Panc1 (cell line): ENCODE results near the gene OPRD1. TPM values are rescaled to one million over a fixed set of nuclear protein-coding genes. Genes with fewer than 3 reads are reported as not detected.

Experiments
- ATAC-seq: fragments of 200-7000 bp; cut with Tn5 transposase; 2 replicates; pipeline ENCODE4 v1.9.1; 2020; ENCODE audit warnings: mild to moderate bottlenecking, moderate library complexity
- BruUV-seq: library from RNA; stranded (reverse); fragments of 400-500 nt; replicated peaks from 2 replicates; lab custom pipeline; 2021; lab: Mats Ljungman, UMichigan
- CTCF ChIA-PET: fragments of 300-600 bp; sonication (Branson Sonifier 250); formaldehyde crosslinking; loops from one replicate; lab custom pipeline; 2022; ENCODE audit warnings: antibody characterized with exemption; lab: Charles Lee
- POLR2A ChIA-PET: fragments of 300-600 bp; sonication (Branson Sonifier 250); formaldehyde crosslinking; loops from one replicate; lab custom pipeline; 2022; ENCODE audit warnings: antibody characterized with exemption; lab: Charles Lee
- DNase-seq: peaks from one replicate; pipeline ENCODE4 v3.0.0-alpha.2; 2010; ENCODE audit warnings: low read depth, low spot score
- H3K27ac ChIP-seq: 2 replicates; pipeline ENCODE4 v1.5.1; 2011; ENCODE audit warnings: mild to moderate bottlenecking, low read length, inconsistent platforms
- H3K27me3 ChIP-seq: fragments of 200-500 bp; sonication (Bioruptor generic); 2 replicates; pipeline ENCODE4 v1.6.0; 2014; ENCODE audit warnings: low read length, inconsistent platforms; ENCODE audit not compliant: control insufficient read depth, insufficient read depth
- H3K36me3 ChIP-seq: fragments of 200-500 bp; sonication (Bioruptor generic); 2 replicates; pipeline ENCODE4 v1.5.1; 2014; ENCODE audit warnings: inconsistent platforms, mild to moderate bottlenecking, low read length, moderate library complexity; ENCODE audit not compliant: control insufficient read depth, insufficient read depth
- H3K4me1 ChIP-seq: 2 replicates; pipeline ENCODE4 v1.5.1; 2011; ENCODE audit warnings: inconsistent platforms, mild to moderate bottlenecking, low read length, moderate library complexity; ENCODE audit not compliant: control insufficient read depth, insufficient read depth
- H3K4me3 ChIP-seq, 2 experiments: 2 replicates each; pipeline ENCODE4 v1.5.1; 2011 to 2012; ENCODE audit warnings: low read depth in 2 of 2, low read length in 2 of 2, mild to moderate bottlenecking in 2 of 2, inconsistent platforms in 1 of 2, moderate library complexity in 1 of 2
- H3K9me3 ChIP-seq: fragments of 200-500 bp; sonication (Bioruptor generic); 2 replicates; pipeline ENCODE4 v1.5.1; 2014; ENCODE audit warnings: low read depth, mild to moderate bottlenecking, inconsistent platforms, low read length, moderate library complexity; ENCODE audit not compliant: control insufficient read depth, insufficient read depth
- CTCF ChIP-seq: fragments of 450-650 bp; IDR thresholded peaks from 2 replicates; pipeline ENCODE4 v1.5.1; 2017; ENCODE audit warnings: mild to moderate bottlenecking
- POLR2AphosphoS5 ChIP-seq: IDR thresholded peaks from 2 replicates; pipeline ENCODE4 v1.6.1; 2012; ENCODE audit warnings: mild to moderate bottlenecking, low read depth, low read length, moderate library complexity
- REST ChIP-seq, 2 experiments: IDR thresholded peaks; 2 replicates each; pipeline ENCODE4 v1.6.1; 2011 to 2012; ENCODE audit warnings: low read depth in 2 of 2, control low read depth in 1 of 2, low read length in 1 of 2, mild to moderate bottlenecking in 1 of 2, moderate library complexity in 1 of 2; ENCODE audit not compliant: insufficient read depth in 1 of 2
- SIN3A ChIP-seq: IDR thresholded peaks from 2 replicates; pipeline ENCODE4 v1.6.1; 2012; ENCODE audit warnings: low read depth, mild to moderate bottlenecking, low read length, moderate library complexity, borderline replicate concordance; ENCODE audit not compliant: insufficient read depth
- TCF7L2 ChIP-seq: IDR thresholded peaks from 2 replicates; pipeline ENCODE4 v1.6.1; 2011; ENCODE audit warnings: mild to moderate bottlenecking, low read depth, low read length, inconsistent platforms
- in situ Hi-C: cut with HindIII; loops from 2 replicates; pipeline ENCODE4 v1.10.0; 2016; ENCODE audit warnings: low sequenced_read_pairs, low pct_unique_long_range_greater_than_20kb
- intact Hi-C: fragments of 100-400 bp; cut with micrococcal nuclease; formaldehyde crosslinking; loops from one replicate; pipeline ENCODE4 v1.10.0; 2022; ENCODE audit not compliant: unreplicated experiment
- total RNA-seq: library from RNA; stranded (reverse); gene quantifications from one replicate; pipeline ENCODE4 v1.2.1, GENCODE V29; 2021; ENCODE audit not compliant: unreplicated experiment

The OPRD1 gene
- total RNA-seq, 1 experiment from 2014 or later: 5.4 TPM

GRCh38 chr1:28811369-28811765, 603 bp upstream of the OPRD1 start:
- no peak for DNase-seq
- Histone ChIP-seq H3K4me3 (peak overlapping the region in 1 of 2 experiments; percentile 25; a peak in 1 of 4 replicates), H3K27me3 (peaks cover 9% of the 10 kb centered on the region), H3K27ac (no peak overlapping the region), H3K9me3 (no peaks in the 10 kb centered on the region), H3K4me1 (peaks cover 20% of the 10 kb centered on the region), H3K36me3 (no peaks in the 10 kb centered on the region)
- no peak for TF ChIP-seq TCF7L2
- TF ChIP-seq SIN3A: no peak
- TF ChIP-seq CTCF: no peak
- no peak for TF ChIP-seq REST (IDR thresholded peaks at IDR 0.05; ENCODE audit: insufficient read depth in 1 of 2, low read depth in 2 of 2, low read length in 1 of 2)
- TF ChIP-seq POLR2AphosphoS5: no peak
- ATAC-seq: no peak
- in situ Hi-C loops: no loop called here
- CTCF ChIA-PET: no interaction called here
- POLR2A ChIA-PET: no interaction called here
- intact Hi-C loops: no loop called here
- no TSS peak for BruUV-seq

- H3K27ac ChIP-seq: no peak overlapping the region
- H3K27me3 ChIP-seq: peaks cover 9% of the 10 kb centered on the region
- intact Hi-C loops: no loop called here
- TF ChIP-seq REST (IDR thresholded peaks at IDR 0.05; ENCODE audit: insufficient read depth in 1 of 2, low read depth in 2 of 2, low read length in 1 of 2) (no peak), SIN3A (no peak), POLR2AphosphoS5 (no peak), CTCF (no peak), TCF7L2 (no peak)
- CTCF ChIA-PET: no interaction called here
- H3K4me1 ChIP-seq: peaks cover 20% of the 10 kb centered on the region
- POLR2A ChIA-PET: no interaction called here
- DNase-seq (no peak), ATAC-seq (0 out of 2 replicates have a peak, but pooled peaks have one; percentile 17)
- no TSS peak for BruUV-seq
- H3K9me3 ChIP-seq: no peaks in the 10 kb centered on the region
- in situ Hi-C loops: no loop called here
- no peaks in the 10 kb centered on the region for H3K36me3 ChIP-seq
- H3K4me3 ChIP-seq: peak overlapping the region; percentile 24 to 25; a peak in 2 of 4 replicates
Measured at GRCh38 chr1:28812669-28813468, 899 bp downstream of the OPRD1 start.
